Measurements from ENCODE around the gene STARD10. TPM values are rescaled to one million over a fixed set of nuclear protein-coding genes. Genes with fewer than 3 reads are reported as not detected.

Gene STARD10
- total RNA-seq, 2 experiments from 2014 or later, result 8.1 to 8.6 TPM

DNA sequence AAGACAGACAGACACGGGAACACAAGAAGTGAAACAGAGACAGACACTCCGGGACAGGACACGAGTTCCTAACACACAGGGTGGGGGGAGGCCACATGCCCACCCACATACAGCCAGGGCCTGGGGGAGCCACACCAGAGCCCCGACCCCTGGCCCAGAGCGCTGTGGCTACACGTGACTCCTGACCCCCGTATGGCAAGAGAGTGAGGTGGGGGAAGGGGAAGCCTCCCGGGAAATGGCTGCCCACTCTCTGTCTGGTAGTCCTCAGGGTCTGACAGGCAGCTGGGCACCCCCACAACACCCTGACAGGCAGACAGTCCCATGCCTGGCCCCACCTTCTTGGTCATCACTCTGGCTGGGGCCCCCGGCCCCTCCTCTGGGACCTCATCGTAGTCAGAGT is 81.0 kb downstream of the STARD10 start:
- Mint-ChIP-seq H3K9me3 (no peaks in the 10 kb centered on the region), H3K36me3 (ENCODE audit: low read depth) (peaks cover 13% of the 10 kb centered on the region), H3K27ac (no peak overlapping the region), H3K4me3 (no peak overlapping the region), H3K4me1 (ENCODE audit: low read depth) (peaks cover 22% of the 10 kb centered on the region), H3K27me3 (no peaks in the 10 kb centered on the region)
- no peak for ATAC-seq
- DNase-seq, result no peak
- CTCF ChIA-PET, result no interaction called here
- POLR2A ChIA-PET, result no interaction called here
- TF ChIP-seq, protein P1, sequence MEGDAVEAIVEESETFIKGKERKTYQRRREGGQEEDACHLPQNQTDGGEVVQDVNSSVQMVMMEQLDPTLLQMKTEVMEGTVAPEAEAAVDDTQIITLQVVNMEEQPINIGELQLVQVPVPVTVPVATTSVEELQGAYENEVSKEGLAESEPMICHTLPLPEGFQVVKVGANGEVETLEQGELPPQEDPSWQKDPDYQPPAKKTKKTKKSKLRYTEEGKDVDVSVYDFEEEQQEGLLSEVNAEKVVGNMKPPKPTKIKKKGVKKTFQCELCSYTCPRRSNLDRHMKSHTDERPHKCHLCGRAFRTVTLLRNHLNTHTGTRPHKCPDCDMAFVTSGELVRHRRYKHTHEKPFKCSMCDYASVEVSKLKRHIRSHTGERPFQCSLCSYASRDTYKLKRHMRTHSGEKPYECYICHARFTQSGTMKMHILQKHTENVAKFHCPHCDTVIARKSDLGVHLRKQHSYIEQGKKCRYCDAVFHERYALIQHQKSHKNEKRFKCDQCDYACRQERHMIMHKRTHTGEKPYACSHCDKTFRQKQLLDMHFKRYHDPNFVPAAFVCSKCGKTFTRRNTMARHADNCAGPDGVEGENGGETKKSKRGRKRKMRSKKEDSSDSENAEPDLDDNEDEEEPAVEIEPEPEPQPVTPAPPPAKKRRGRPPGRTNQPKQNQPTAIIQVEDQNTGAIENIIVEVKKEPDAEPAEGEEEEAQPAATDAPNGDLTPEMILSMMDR (IDR thresholded peaks at IDR 0.05), result no peak
- intact Hi-C loops (cut with micrococcal nuclease), result no loop called here

DNA sequence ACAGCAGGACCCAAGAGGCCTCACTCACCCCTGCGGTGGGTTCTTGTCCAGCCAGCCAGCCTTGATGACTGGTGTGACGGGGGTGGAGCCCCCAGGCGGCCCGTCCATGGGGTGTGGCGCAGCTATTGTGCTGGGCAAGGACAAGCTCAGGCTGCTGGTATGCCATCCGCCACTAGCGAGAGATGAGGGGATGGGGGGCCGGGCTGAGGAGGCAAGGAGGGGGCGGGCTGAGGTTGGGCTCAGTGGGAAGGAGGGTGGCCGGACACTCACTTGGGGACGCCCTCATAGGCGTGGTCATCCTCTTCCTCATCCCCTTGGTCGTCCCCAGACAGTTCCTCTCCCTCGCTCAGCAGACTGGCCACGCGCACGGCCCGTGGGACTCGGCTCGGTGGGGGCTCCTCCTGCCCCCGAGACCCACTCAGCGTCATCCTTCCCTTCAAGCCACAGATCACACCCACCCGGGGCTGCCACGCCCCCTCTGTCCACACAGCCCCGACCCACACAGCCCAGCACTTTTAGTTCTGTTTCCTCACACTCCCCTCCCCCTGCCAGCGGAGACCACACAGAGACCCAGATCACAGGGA is 81.6 kb downstream of the STARD10 start:
- H3K27me3 Mint-ChIP-seq, result no peaks in the 10 kb centered on the region
- TF ChIP-seq, protein P1 (IDR thresholded peaks at IDR 0.05), result no peak
- no peak overlapping the region for H3K4me3 Mint-ChIP-seq
- DNase-seq, result no peak
- H3K9me3 Mint-ChIP-seq, result no peaks in the 10 kb centered on the region
- peaks cover 19% of the 10 kb centered on the region for H3K4me1 Mint-ChIP-seq (ENCODE audit: low read depth)
- peaks cover 13% of the 10 kb centered on the region for H3K36me3 Mint-ChIP-seq (ENCODE audit: low read depth)
- H3K27ac Mint-ChIP-seq, result no peak overlapping the region
- intact Hi-C loops (cut with micrococcal nuclease), result no loop called here
- ChIA-PET CTCF (no interaction called here), POLR2A (no interaction called here)
- ATAC-seq, result no peak

DNA sequence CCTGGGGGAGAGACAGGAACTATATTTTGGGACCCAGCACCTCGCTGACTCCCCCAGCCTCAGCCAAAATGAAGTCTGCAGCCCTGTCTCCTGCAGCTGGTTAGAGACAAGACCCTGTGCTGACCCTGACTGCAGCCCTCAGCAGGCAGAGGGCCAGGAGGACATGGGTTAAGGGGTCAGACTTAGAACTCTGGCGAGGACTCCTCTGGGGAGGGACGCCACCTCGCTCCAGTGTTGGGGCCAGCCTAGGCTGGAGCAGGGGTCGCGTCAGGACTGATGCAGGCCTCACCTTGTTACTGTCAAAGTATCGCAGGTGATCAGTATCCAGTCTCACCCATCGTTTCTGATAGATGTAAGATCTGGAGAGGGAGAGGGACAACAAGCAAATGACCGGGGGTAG is 82.7 kb downstream of the STARD10 start:
- no peak for DNase-seq
- H3K27ac Mint-ChIP-seq, result no peak overlapping the region
- ChIA-PET POLR2A (no interaction called here), CTCF (no interaction called here)
- H3K4me3 Mint-ChIP-seq, result no peak overlapping the region
- H3K36me3 Mint-ChIP-seq (ENCODE audit: low read depth), result peaks cover 19% of the 10 kb centered on the region
- TF ChIP-seq, protein P1 (IDR thresholded peaks at IDR 0.05), result no peak
- H3K27me3 Mint-ChIP-seq, result no peaks in the 10 kb centered on the region
- H3K4me1 Mint-ChIP-seq (ENCODE audit: low read depth), result peaks cover 12% of the 10 kb centered on the region
- no peaks in the 10 kb centered on the region for H3K9me3 Mint-ChIP-seq
- intact Hi-C loops (cut with micrococcal nuclease), result no loop called here
- no peak for ATAC-seq

DNA sequence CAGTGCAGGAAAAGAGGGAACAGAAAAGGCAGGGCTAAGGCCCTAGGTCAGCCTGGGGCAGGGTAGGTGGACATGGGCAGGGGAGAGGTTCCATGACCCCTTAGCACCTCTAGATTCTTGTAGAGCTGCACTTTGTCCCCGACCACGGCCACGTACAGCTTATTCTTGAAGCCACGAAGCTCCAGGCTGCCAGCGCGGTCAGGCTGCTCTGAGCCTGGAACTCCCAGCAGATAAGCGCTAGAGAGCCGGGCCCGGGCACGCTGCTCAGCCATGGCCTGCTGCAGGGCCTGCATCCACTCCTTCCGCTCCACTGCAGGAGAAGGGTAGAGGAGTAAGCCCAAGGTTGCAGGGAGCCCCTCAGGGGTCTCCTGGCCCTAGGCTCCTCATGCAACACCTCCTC is 83.6 kb downstream of the STARD10 start:
- no peak overlapping the region for H3K27ac Mint-ChIP-seq
- POLR2A ChIA-PET, result no interaction called here
- no peak for ATAC-seq
- H3K36me3 Mint-ChIP-seq (ENCODE audit: low read depth), result peaks cover 21% of the 10 kb centered on the region
- TF ChIP-seq, protein P1 (IDR thresholded peaks at IDR 0.05), result no peak
- no peaks in the 10 kb centered on the region for H3K27me3 Mint-ChIP-seq
- no peaks in the 10 kb centered on the region for H3K9me3 Mint-ChIP-seq
- CTCF ChIA-PET, result no interaction called here
- no peak for DNase-seq
- intact Hi-C loops (cut with micrococcal nuclease), result no loop called here
- H3K4me3 Mint-ChIP-seq, result no peak overlapping the region
- peaks cover 6% of the 10 kb centered on the region for H3K4me1 Mint-ChIP-seq (ENCODE audit: low read depth)

DNA sequence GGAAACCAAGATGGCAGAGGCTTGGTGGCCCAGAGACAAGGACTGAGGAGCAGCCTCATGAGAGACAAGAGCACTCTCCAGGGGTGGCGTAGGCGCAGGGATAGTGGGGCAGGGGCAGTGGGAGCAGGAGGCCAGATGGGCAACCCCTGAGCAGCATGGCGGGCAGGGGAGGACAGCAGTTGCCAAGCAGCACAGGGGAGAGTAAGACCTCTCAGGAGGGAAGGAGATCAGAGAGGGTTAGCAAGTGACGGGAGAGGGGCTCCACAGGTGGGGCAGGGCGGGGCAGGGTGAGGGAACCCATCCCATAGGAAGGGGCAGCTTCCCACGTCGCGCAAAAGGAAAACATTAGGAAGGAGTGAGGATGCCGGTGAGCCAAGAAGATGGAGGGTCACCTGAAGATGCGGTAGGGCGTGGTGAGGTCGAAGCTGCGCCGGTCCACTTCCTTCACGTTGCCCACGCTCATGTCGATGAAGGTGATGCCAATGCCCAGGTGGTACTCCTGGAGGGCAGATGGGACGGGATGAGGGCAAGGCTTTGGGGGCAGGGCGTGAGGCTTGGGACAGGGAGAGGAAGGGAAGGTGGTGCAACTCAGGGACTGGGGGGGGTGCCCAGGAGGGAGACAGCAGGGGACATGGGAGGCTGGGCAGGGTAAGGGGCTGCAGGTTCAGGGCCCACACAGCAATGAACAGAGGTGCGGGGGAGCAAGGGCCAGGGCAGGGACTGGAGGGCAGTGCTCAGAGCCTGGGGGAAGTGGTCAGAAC is 84.2 kb downstream of the STARD10 start:
- Mint-ChIP-seq H3K9me3 (no peaks in the 10 kb centered on the region), H3K27me3 (no peaks in the 10 kb centered on the region), H3K36me3 (ENCODE audit: low read depth) (peaks cover 21% of the 10 kb centered on the region), H3K4me1 (ENCODE audit: low read depth) (peaks cover 3% of the 10 kb centered on the region), H3K27ac (no peak overlapping the region), H3K4me3 (no peak overlapping the region)
- ChIA-PET POLR2A (no interaction called here), CTCF (no interaction called here)
- intact Hi-C loops (cut with micrococcal nuclease), result no loop called here
- DNase-seq (no peak), ATAC-seq (no peak)
- TF ChIP-seq, protein P1 (IDR thresholded peaks at IDR 0.05), result no peak
